GM12878 (cell line): ENCODE data around the gene C17orf113. TPM values are rescaled to one million over a fixed set of nuclear protein-coding genes. Genes with fewer than 3 reads are reported as not detected.
A peak's percentile ranks its signal among the peaks of the same experiment; 100 is the strongest.

Source experiments
- GABPA ChIP-seq: IDR thresholded peaks from 2 replicates; pipeline ENCODE4 v1.6.1; 2014; ENCODE audit warnings: antibody characterized with exemption, low read depth, mild to moderate bottlenecking, inconsistent platforms
- HDGF ChIP-seq: fragments of 450-650 bp; IDR thresholded peaks from 2 replicates; pipeline ENCODE4 v1.6.1; 2016; ENCODE audit warnings: antibody characterized with exemption
- MAX ChIP-seq: IDR thresholded peaks from 2 replicates; pipeline ENCODE4 v1.6.1; 2012; ENCODE audit warnings: low read depth, low read length, improper control_type of control experiment
- NBN ChIP-seq: fragments of 450-650 bp; IDR thresholded peaks from 2 replicates; pipeline ENCODE4 v1.6.1; 2016
- REST ChIP-seq: IDR thresholded peaks from 2 replicates; pipeline ENCODE4 v1.6.1; 2012; ENCODE audit warnings: mild to moderate bottlenecking, low read depth, low read length
- SKIL ChIP-seq: fragments of 450-650 bp; IDR thresholded peaks from 2 replicates; pipeline ENCODE4 v1.6.1; 2017; ENCODE audit warnings: mild to moderate bottlenecking, low read depth, inconsistent platforms; ENCODE audit not compliant: poor library complexity, severe bottlenecking
- TARDBP ChIP-seq: IDR thresholded peaks from 2 replicates; pipeline ENCODE4 v1.6.1; 2016; ENCODE audit warnings: borderline replicate concordance
- ZNF622 ChIP-seq: fragments of 450-650 bp; IDR thresholded peaks from 2 replicates; pipeline ENCODE4 v1.6.1; 2017; ENCODE audit warnings: mild to moderate bottlenecking, inconsistent platforms
- polyA plus RNA-seq, 11 experiments: library from polyadenylated mRNA; depleted of rRNA in 4 of 11; unstranded in 6 of 11; stranded (reverse) in 5 of 11; fragments of >200 nt; fragmentation: Nextera tagmentation in 4 of 11; fragmentation: Illumina TruSeq in 1 of 11; extraction: Ambion mirVana in 4 of 11; extraction: Trizol in 1 of 11; gene quantifications; 1 replicate in 1 of 11; 2 replicates in 10 of 11; pipeline versions ENCODE4 v1.2.1 to v1.2.3, GENCODE V29; 2011 to 2016; ENCODE audit warnings: inconsistent platforms in 2 of 11, missing spikeins in 2 of 11, low read depth in 1 of 11
- total RNA-seq, 4 experiments: library from RNA; depleted of rRNA in 3 of 4; stranded (reverse); fragments of >200 nt in 3 of 4; fragmentation: Illumina TruSeq in 1 of 4; extraction: Trizol in 1 of 4; gene quantifications; 2 replicates each; pipeline versions ENCODE4 v1.2.1 to v1.2.3, GENCODE V29; 2013 to 2021
- TF ChIP-seq, protein P1 (sequence below): fragments of 450-650 bp; IDR thresholded peaks from 2 replicates; pipeline ENCODE4 v1.6.1; 2016; ENCODE audit warnings: mild to moderate bottlenecking

C17orf113 gene
- total and polyA plus RNA-seq, 10 of the 15 experiments (the other 5 are each of a cell fraction or from before 2014, with no cell fraction given) = 0.03 to 0.17 (median 0.08) TPM; not detected in 3

DNA sequence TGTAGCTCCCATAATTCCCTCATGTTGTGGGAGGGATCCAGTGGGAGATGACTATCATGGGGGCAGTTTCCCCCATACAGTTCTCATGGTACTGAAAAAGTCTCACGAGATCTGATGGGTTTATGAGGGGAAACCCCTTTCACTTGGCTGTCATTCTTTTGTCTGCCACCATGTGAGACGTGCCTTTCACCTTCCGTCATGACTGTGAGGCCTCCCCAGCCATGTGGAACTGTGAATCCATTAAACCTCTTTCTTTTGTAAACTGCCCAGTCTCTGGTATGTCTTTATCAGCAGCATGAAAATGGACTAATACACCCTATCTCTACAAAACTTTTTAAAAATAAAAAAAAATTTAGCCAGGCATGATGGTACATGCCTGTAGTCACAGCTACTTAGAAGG is 6.2 kb upstream of the C17orf113 start (continued):
- TF ChIP-seq MAX (no peak), ZNF622 (no peak), TARDBP (no peak), SKIL (peak; percentile 30), HDGF (no peak), REST (no peak), GABPA (no peak), NBN (no peak)
- TF ChIP-seq, protein P1, sequence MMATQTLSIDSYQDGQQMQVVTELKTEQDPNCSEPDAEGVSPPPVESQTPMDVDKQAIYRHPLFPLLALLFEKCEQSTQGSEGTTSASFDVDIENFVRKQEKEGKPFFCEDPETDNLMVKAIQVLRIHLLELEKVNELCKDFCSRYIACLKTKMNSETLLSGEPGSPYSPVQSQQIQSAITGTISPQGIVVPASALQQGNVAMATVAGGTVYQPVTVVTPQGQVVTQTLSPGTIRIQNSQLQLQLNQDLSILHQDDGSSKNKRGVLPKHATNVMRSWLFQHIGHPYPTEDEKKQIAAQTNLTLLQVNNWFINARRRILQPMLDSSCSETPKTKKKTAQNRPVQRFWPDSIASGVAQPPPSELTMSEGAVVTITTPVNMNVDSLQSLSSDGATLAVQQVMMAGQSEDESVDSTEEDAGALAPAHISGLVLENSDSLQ = peak; percentile 67
- TF ChIP-seq, all 136 proteins: peak for 2
